HAP-1 (cell line): ENCODE measurements around the gene TKT.
"Not testable (repeated sequence)": the region's sequence is repeated elsewhere in the genome, so short reads cannot be mapped to it uniquely, and the experiment has no call there.

Experiments used
- DNase-seq, 2 experiments: peaks; one replicate each; pipeline ENCODE4 v3.0.0-alpha.2; 2016 to 2020; ENCODE audit warnings: low spot score in 2 of 2
- H3K27me3 ChIP-seq: fragments of 250-450 bp; sonication (Bioruptor Pico); 2 replicates; pipeline ENCODE4 v1.5.1; 2020; ENCODE audit warnings: low read depth, mild to moderate bottlenecking, moderate library complexity
- H3K36me3 ChIP-seq: fragments of 250-450 bp; sonication (Bioruptor Pico); replicated peaks from 2 replicates; pipeline ENCODE4 v1.5.1; 2020; ENCODE audit warnings: mild to moderate bottlenecking
- H3K4me1 ChIP-seq: fragments of 250-450 bp; sonication (Bioruptor Pico); 2 replicates; pipeline ENCODE4 v1.5.1; 2020; ENCODE audit warnings: mild to moderate bottlenecking
- H3K4me3 ChIP-seq: fragments of 250-450 bp; sonication (Bioruptor Pico); 2 replicates; pipeline ENCODE4 v1.5.1; 2020; ENCODE audit warnings: mild to moderate bottlenecking, moderate library complexity
- H3K9me3 ChIP-seq: fragments of 250-450 bp; sonication (Bioruptor Pico); 2 replicates; pipeline ENCODE4 v1.5.1; 2020; ENCODE audit warnings: mild to moderate bottlenecking, moderate library complexity
- in situ Hi-C: fragments of 300-500 bp; cut with MboI; formaldehyde crosslinking; loops from 3 replicates; pipeline ENCODE4 v1.14.3; 2020; ENCODE audit warnings: low sequenced_read_pairs, inconsistent platforms, mixed read lengths

Gene TKT

GRCh38 chr3:53269888-53270880 is 14.4 kb upstream of the TKT start:
- peaks cover 20% of the 10 kb centered on the region for H3K4me1 ChIP-seq
- no peaks in the 10 kb centered on the region for H3K36me3 ChIP-seq
- DNase-seq: peak; percentile 59 to 84
- in situ Hi-C loops: no loop called here
- H3K9me3 ChIP-seq: no peaks in the 10 kb centered on the region
- no peak overlapping the region for H3K4me3 ChIP-seq
- no peaks in the 10 kb centered on the region for H3K27me3 ChIP-seq

- H3K9me3 ChIP-seq, H3K36me3 ChIP-seq, DNase-seq, in situ Hi-C loops, H3K27me3 ChIP-seq, H3K4me3 ChIP-seq: not testable (repeated sequence)
- peaks cover 23% of the 10 kb centered on the region for H3K4me1 ChIP-seq
Observed at GRCh38 chr3:53269193-53269592, 13.4 kb upstream of the TKT start.

DNA sequence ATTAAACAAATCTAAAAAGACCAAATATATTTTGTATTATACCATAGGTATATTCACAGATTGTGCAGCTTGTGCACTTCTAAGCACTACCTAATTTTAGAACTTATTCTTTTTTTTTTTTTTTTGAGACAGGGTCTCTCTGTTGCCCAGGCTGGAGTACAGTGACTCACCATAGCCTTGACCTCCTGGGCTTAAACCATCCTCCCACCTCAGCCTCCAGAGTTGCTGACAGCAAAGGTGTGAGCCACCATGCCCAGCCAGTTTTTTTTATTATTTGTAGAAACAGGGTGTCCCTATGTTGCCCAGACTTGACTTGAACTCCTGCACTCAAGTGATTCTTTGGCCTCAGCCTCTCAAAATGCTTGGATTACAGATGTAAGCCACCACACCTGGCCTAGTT is 11.9 kb upstream of the TKT start:
- no peak overlapping the region for H3K4me3 ChIP-seq
- peaks cover 25% of the 10 kb centered on the region for H3K4me1 ChIP-seq
- no peak for DNase-seq
- in situ Hi-C loops: no loop called here
- no peaks in the 10 kb centered on the region for H3K27me3 ChIP-seq
- no peaks in the 10 kb centered on the region for H3K36me3 ChIP-seq
- no peaks in the 10 kb centered on the region for H3K9me3 ChIP-seq

DNA sequence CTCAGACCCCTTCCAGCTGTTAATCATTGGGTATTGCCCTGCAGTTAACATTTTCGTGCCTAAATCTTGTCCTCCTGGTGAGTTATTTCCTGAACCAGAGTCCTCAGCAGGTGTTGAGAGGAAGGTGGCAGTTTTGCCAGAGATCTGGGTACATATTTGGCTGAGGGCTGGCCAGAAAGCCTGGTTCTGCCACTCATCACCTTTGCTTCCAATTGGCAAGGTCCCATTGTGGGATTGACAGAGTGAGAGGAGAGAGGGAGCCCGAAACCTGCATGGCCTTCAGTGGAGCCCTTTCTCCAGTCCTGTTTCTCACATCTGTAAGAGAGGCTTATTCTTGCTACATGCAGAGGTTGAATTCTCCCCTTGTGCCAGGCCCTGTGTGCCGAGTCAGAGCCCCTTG is 8.9 kb upstream of the TKT start:
- Histone ChIP-seq H3K27me3 (no peaks in the 10 kb centered on the region), H3K4me3 (no peak overlapping the region), H3K36me3 (no peaks in the 10 kb centered on the region), H3K4me1 (peaks cover 17% of the 10 kb centered on the region), H3K9me3 (no peaks in the 10 kb centered on the region)
- in situ Hi-C loops: no loop called here
- no peak for DNase-seq

DNA sequence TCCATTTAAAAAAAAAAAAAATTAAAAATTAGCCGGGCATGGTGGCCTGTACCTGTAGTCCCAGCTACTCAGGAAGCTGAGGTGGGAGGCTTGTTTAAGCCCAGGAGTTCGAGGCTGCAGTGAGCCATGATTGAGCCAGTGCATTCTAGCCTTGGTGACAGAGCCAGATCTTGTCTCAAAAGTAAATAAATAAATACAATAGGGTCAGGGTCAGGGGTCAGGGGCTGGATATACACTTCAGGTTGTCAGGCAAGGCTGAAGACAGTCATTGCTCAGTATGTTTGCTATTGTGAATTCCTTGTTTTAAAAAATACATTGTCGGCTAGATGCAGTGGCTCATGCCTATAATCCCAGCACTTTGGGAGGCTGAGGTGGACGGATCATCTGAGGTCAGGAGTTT is 8.1 kb upstream of the TKT start:
- no peaks in the 10 kb centered on the region for H3K9me3 ChIP-seq
- no peak for DNase-seq
- in situ Hi-C loops: no loop called here
- no peaks in the 10 kb centered on the region for H3K36me3 ChIP-seq
- peaks cover 23% of the 10 kb centered on the region for H3K4me1 ChIP-seq
- H3K27me3 ChIP-seq: no peaks in the 10 kb centered on the region
- no peak overlapping the region for H3K4me3 ChIP-seq

DNA sequence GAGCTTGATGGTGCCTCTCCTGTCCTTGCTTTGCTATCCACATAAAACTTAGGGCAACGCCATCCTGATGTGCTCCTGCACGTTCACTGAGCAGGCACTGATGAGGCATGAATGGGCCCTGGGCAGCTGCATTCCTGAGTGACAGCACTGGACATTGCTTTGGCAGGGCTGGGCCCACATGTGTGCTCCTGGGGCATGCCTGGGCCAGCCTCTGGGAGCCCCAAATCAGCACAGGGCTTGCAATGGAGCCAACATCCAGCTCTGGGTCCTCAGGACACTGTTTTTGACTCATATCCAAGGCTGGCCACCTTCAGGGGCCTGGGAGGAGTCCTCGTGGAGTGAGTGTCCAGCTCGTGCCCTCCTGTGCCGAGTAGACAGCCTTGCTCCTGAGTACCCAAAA is 5.9 kb upstream of the TKT start:
- DNase-seq: no peak
- in situ Hi-C loops: no loop called here
- no peaks in the 10 kb centered on the region for H3K27me3 ChIP-seq
- H3K9me3 ChIP-seq: no peaks in the 10 kb centered on the region
- no peak overlapping the region for H3K4me3 ChIP-seq
- peaks cover 29% of the 10 kb centered on the region for H3K4me1 ChIP-seq
- no peaks in the 10 kb centered on the region for H3K36me3 ChIP-seq

GRCh38 chr3:53260286-53260785 is 4.5 kb upstream of the TKT start:
- Histone ChIP-seq H3K4me1 (peaks cover 26% of the 10 kb centered on the region), H3K27me3 (no peaks in the 10 kb centered on the region), H3K36me3 (peaks cover 4% of the 10 kb centered on the region; the same call in 1 of the 2 replicates), H3K9me3 (no peaks in the 10 kb centered on the region), H3K4me3 (no peak overlapping the region)
- DNase-seq: no peak
- in situ Hi-C loops: no loop called here

- Histone ChIP-seq H3K4me1 (peaks cover 25% of the 10 kb centered on the region), H3K9me3 (no peaks in the 10 kb centered on the region), H3K36me3 (peaks cover 8% of the 10 kb centered on the region; the same call in 1 of the 2 replicates), H3K4me3 (no peak overlapping the region), H3K27me3 (no peaks in the 10 kb centered on the region)
- DNase-seq: peak in 1 of 2 experiments; percentile 31
- in situ Hi-C loops: no loop called here
Observed at GRCh38 chr3:53259427-53260259, 3.8 kb upstream of the TKT start.

- Histone ChIP-seq H3K4me3 (no peak overlapping the region), H3K27me3 (no peaks in the 10 kb centered on the region), H3K9me3 (no peaks in the 10 kb centered on the region), H3K36me3 (peaks cover 11% of the 10 kb centered on the region; the same call in 1 of the 2 replicates), H3K4me1 (peaks cover 20% of the 10 kb centered on the region)
- in situ Hi-C loops: no loop called here
- peak; percentile 59 to 63 for DNase-seq
Observed at GRCh38 chr3:53258600-53259426, 3.0 kb upstream of the TKT start.

GRCh38 chr3:53257465-53257864 is 1.6 kb upstream of the TKT start:
- Histone ChIP-seq H3K4me3 (no peak overlapping the region), H3K4me1 (peaks cover 30% of the 10 kb centered on the region), H3K9me3 (no peaks in the 10 kb centered on the region), H3K36me3 (peaks cover 11% of the 10 kb centered on the region), H3K27me3 (no peaks in the 10 kb centered on the region)
- in situ Hi-C loops: no loop called here
- DNase-seq: no peak

DNA sequence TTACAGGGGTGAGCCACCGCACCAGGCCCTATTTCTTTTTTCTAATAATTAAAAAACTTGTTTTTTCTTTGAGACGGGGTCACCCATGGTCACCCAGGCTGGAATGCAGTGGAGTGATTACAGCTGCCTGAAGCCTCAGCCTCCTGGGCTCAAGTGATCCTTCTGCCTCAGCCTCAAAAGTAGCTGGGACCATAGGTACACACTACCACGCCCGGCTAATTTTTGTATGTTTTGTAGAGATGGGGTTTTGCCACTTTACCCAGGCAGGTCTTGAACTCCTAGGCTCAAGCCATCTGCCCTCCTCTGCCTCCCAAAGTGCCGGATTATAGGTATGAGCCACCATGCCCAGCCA is 858 bp upstream of the TKT start:
- no peaks in the 10 kb centered on the region for H3K9me3 ChIP-seq
- in situ Hi-C loops: no loop called here
- DNase-seq: no peak
- H3K27me3 ChIP-seq: no peaks in the 10 kb centered on the region
- H3K4me1 ChIP-seq: peaks cover 38% of the 10 kb centered on the region
- peaks cover 18% of the 10 kb centered on the region for H3K36me3 ChIP-seq
- no peak overlapping the region for H3K4me3 ChIP-seq

- peak in 1 of 2 experiments; percentile 31 for DNase-seq
- Histone ChIP-seq H3K36me3 (peaks cover 23% of the 10 kb centered on the region), H3K9me3 (no peaks in the 10 kb centered on the region), H3K4me3 (peak overlapping the region; percentile 91), H3K4me1 (peaks cover 49% of the 10 kb centered on the region), H3K27me3 (no peaks in the 10 kb centered on the region)
- in situ Hi-C loops: no loop called here
Observed at GRCh38 chr3:53255423-53255774, 423 bp downstream of the TKT start.
